Stimulated activated CD8-positive, alpha-beta memory T cell treated with anti-CD3 and anti-CD28 coated beads, Interleukin-12 subunit alpha, Interleukin-12 subunit beta, amount 100 ng/mL, for 24 hours (primary cell): ENCODE results near the gene PDIK1L.

Source experiments
- DNase-seq: peaks from one replicate; pipeline ENCODE4 v3.0.0-alpha.2; 2020; ENCODE audit errors: extremely low read depth

The PDIK1L gene

GRCh38 chr1:26170472-26170821 lies 58.8 kb downstream of the PDIK1L start:
- DNase-seq = no peak

- no peak for DNase-seq
Measured at GRCh38 chr1:26171084-26172072, 59.8 kb downstream of the PDIK1L start, which contains the start of gene ZNF593OS. ZNF593OS (minus strand) TSS chr1:26171832; CDS start chr1:26171661, 171 bp downstream.
